ENCODE measurements around the gene PLCB1.

- TF ChIP-seq CTCF (IDR thresholded peaks at IDR 0.05; ENCODE audit: borderline replicate concordance, extremely low read depth, low read length, poor library complexity, severe bottlenecking) = no peak
- no peak for TF ChIP-seq EZH2 (IDR thresholded peaks at IDR 0.05; ENCODE audit: borderline replicate concordance, low read depth, low read length, severe bottlenecking)
Measured at GRCh38 chr20:8487696-8488095, 355.6 kb downstream of the PLCB1 start.
